Measurements from ENCODE around the gene METTL18.

The METTL18 gene

DNA sequence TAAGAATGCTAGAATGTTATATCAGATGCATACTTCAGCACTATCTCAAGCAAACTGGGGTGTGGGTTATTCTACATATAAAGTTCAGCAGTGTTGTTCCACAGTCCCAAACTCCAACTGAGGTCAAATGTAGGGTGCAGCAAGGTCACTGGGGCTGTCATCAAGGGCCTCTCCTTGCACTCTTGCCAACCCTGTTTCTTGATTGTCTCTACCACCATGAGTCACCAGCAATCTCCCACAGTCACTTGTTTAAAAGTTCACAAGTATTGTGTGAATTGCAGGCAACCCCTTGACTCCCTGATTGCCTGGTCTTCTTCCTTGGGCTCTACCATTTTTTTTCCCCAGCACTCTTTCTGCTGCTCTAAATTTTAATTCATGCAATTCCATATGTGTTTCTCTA is 10.6 kb downstream of the METTL18 start:
- no peak for DNase-seq

DNA sequence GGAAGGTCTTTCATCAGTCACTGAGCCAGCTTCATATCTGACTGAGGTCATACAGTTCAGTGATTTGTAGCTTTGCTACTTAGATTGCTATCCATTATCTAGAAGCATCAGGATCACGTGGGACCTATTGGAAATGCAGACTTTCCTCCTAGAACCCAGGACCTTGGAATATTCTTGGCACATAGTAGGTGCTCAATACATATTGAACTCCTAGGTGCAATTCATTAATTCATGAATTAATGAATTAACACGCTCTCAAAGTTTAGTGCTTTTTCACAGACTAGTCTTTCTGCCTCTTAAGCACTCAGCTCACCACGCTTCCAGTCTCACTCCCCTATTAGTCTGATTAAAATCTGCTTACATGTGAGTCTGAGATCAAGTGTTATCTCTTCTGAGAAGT is 12.1 kb downstream of the METTL18 start:
- no peak for DNase-seq

DNA sequence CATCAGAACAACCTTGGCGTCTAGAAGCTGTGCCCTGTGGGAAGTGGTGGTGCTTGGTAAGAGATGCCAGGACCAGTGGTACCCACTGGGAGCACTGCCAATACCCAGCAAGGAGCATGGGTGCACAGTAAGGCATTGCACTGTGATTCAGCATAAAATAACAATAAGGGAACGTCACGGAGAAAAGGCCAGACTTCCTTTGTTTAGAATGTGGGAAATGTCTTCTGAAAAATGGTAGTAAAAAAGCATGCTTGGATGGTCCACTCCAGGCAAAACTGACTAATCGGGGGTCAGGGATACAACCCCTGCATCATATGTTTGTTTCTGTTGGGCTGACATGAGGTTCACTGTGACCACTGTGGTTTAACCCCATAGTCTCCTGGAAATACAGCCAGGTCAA is 14.7 kb downstream of the METTL18 start:
- no peak for DNase-seq

DNA sequence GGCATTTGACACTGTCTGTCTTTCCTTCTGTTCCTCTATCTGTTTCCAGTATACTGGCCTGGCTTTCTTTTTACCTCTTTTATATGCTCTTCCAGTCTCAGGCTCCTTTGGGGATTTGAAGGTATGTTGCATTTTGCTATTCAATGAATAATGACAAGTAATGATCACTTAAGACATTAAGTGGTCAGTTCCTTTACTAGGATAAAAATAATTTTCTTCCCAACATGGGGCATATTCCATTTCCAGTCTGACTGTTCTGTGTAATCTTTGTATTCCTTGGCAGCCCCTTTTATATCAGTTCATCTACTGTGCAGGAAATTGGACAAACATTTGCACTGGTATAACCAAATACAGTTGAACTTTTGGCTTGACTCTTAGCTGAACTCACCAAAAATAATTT is 15.6 kb downstream of the METTL18 start:
- DNase-seq, result no peak

DNA sequence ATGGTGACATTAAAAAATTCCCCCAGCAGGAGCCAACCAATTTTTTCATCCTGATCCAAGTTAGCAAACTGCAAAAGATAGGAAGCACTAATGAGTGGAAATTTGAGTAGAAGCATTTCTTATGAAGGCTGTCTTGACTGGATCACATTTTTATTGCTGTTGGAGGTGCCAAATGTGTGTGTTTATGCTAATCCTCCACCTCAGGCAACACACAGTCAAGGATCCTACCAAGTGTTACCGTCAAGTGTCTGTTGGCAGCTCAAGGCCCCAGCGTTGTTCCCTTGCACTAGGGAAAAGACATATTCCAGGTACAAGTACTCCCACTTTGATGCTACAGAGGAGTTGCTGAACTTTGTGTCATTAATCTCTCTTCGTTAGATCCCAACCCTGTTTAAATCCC is 18.3 kb downstream of the METTL18 start:
- DNase-seq, result no peak

DNA sequence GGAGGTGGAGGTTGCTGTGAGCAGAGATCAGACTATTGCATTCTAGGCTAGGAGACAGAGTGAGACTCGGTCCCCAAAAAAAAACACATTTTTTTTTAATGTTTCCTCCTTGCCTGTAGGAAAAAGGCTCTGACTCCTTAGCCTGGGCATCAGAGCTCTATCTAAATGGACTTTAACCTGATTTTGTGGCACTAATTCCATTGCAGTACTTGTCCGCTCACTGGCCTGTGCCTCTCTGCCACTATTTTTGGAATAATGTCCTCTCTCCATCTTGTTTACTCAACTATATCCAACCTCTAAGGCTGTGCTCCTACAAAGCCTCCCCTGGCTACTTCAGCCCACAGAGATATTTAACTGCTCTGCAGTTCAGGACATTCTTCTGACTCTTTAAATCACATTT is 26.5 kb downstream of the METTL18 start:
- DNase-seq, result no peak

DNA sequence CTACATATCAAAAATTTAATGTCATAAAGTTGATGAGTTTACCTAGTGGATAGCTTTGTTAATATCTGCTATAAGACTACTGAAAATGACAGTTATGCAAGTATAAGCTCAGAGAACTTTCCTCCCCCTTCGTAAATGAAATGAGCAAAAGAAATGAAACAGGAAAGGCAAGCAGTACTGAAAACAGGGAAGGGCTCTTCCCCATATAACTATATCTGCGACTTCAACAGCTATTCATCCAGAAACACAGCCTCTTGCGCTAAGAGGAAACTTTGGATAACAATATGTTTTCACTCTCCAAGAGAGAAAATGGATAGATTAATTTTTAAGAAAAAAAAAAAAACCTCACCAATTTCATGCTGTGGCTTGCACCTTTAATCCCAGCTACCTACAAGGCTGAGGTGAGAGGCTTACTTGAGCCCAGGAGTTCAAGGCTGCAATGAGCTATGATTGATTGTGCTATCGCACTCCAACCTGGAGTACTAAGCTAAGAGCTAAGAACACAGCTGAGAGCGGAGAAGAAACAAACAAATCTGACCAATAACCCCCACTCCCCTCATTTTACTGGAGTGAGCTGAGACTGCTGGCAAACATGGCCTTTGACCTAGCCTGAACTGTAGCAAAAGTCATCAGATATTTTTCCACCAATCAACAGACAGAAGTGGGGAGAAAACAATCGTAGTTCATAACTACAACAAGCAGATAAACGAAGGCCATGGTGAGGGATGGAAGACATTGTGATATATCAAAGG is 29.0 kb downstream of the METTL18 start:
- DNase-seq, result no peak

DNA sequence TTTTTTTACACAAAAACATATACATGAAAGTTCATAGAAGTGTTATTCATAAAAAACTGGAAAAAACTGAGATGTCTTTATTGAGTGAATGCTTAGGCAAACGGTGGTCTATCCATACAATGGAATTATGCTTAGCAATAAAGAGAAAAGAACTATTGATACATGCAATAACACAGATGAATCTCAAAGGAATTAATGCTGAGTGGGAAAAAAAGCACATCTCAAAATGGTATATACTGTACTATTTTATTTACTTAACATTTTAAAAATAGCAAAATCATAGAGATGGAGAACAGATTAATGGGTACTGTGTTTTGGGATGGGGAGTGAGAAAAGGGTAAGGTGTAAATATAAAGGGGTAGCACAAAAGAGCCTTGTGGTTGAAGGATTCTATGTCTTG is 29.8 kb downstream of the METTL18 start:
- no peak for DNase-seq

DNA sequence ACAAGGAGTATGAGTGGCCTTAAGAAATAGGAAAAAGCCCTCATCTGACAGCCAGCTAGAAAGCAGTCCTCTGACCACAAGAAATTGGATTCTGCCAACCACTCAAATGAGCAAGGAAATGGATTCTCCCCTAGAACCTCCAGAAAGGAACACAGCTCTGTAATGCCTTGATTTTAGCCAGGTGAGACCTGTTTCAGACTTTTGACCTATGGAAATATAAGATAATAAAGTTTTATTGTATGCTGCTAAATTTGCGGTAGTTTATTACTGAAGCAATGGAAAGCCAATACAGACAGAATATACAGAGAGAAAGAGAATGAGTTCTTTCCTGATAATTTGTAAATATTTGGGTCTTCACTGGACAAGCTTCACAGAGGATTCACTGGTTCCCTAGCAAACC is 32.0 kb downstream of the METTL18 start:
- no peak for DNase-seq

DNA sequence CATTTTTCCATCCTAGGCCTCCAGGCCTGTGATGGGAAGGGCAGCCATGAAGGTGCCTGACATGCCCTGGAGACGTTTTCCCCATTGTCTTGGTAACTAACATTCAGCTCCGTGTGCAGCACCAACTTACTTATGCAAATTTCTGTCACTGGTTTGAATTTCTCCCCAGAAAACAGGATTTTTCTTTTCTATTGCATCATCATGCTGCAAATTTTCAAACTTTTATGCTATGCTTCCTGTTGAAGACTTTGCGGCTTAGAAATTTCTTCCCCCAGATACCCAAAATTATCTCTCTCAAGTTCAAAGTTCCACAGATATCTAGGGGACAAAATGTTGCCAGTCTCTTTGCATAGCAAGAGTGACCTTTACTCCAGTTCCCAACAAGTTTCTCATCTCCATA is 35.7 kb downstream of the METTL18 start:
- no peak for DNase-seq

DNA sequence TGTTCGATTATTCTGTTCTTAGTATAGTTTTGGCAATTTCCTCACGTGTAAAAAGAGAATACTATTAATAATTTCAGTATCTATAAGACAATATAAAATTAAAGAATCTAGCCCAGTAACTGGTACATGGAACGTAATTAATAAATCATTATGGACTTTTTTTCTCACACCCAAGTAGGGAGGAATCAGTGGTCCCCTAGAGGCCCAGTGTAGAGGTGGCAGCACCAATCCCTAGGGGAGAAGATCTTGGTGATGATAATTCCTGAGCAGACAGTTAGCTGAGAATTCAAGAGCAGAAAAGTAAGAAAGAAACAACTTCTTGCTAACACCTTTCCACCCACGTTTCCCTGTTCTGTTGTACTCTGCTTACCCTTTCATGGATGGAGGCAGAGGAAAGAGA is 41.2 kb downstream of the METTL18 start:
- no peak for DNase-seq

DNA sequence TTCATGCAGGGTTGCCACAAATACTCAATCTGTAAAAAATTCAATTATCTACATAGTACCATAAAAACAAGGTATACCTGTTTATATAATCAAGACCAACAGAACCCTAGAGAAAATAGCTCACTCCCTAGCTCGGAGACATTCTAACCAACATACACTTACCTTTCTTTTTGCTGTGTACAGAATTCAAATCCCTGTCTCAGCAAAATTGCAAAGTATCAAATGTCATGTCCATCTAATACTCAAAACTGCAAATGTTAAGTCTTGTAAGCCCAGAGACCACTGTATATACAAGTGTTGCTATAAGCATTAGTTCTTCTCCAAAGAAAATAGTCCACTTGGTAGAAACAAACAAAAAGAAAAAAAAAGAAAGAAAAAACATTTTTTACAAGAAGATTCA is 44.7 kb downstream of the METTL18 start:
- no peak for DNase-seq

DNA sequence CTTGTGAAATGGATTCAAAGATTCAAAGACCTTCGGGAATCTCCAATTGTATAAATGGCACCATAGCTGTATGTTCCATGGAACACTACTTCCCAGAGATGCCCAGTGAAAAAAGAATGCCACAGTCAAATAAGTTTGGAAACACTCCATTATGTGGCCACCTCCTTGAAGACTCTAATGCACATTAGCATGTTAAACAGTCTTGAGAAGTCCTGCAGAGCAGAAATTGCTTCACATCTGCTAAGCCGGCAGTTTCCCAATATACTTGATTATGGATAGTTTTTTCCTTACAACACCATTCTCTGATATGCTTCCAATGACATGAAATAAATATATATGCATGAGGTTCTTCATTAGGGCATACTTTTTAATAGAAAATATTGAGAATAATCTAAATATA is 48.2 kb downstream of the METTL18 start:
- DNase-seq, result no peak

DNA sequence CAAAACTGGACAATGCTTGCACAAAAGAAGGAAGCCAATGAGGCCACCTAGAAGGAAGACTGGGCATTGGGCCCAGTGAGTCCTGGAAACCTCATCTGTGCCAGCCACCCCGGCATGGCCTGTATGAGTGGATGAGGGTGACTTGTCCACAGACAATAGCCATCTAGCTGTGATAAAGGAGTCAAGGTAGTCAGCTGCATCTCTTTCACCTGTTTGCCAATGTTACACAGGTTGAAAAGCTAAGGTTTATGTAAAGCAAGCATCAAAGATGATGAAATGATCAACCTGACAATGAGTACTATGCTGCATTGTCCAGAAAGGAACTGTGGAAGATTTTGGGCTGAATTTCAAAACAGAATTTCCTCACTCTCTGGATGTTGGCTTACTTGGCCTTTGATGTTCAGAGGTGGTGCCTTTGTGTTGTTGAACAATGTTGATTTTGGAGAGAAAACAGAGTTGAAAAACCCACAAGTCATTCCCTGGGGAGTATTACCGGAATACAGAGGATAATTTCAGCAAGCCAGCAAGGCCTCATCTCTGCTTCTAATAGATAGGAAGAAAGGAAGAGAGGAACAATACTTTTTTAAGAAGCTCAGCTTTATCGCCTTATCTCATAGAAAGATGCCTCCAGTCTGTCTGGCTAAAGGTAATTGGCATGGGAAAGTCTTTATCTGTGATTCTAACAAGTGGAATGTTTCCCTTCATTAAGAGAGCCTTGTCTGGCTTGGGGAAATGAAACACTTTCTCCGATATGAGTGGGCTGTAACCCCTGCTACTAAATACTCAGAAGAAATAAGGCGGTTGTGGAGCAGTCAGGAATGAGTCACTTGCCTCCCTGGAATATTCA is 49.5 kb downstream of the METTL18 start:
- no peak for DNase-seq
